HepG2 (cell line): ENCODE results near the gene SLC25A10. TPM values are rescaled to one million over a fixed set of nuclear protein-coding genes. Genes with fewer than 3 reads are reported as not detected.

Experiments used
- AGO2 ChIP-seq: fragments of 200-400 bp; formaldehyde crosslinking; optimal IDR thresholded peaks from 2 replicates; pipeline ENCODE3; 2017; ENCODE audit warnings: mild to moderate bottlenecking, low read depth, low read length, moderate library complexity
- FOXA1 ChIP-seq, 2 experiments: fragments of 450-650 bp in 1 of 2; sonication (generic) in 1 of 2; formaldehyde crosslinking in 1 of 2; IDR thresholded peaks; 2 replicates each; pipeline versions ENCODE4 v1.4.0 to v1.6.1; 2016 to 2020; ENCODE audit warnings: missing genetic modification reagents in 1 of 2
- HMG20A ChIP-seq: IDR thresholded peaks from 2 replicates; pipeline ENCODE4 v1.6.1; 2016; ENCODE audit warnings: borderline replicate concordance
- HMGA1 ChIP-seq: sonication (generic); formaldehyde crosslinking; conservative IDR thresholded peaks from 2 replicates; pipeline ENCODE4 v1.4.0; 2020; ENCODE audit warnings: missing genetic modification reagents
- HNRNPL ChIP-seq: fragments of 200-400 bp; formaldehyde crosslinking; IDR thresholded peaks from 2 replicates; pipeline ENCODE4 v1.6.1; 2017; ENCODE audit warnings: mild to moderate bottlenecking, low read depth, low read length
- ONECUT2 ChIP-seq: sonication (generic); formaldehyde crosslinking; IDR thresholded peaks from 2 replicates; pipeline ENCODE4 v1.4.0; 2020; ENCODE audit warnings: missing genetic modification reagents
- POLR2AphosphoS2 ChIP-seq: IDR thresholded peaks from 2 replicates; pipeline ENCODE4 v1.6.1; 2011; ENCODE audit warnings: low read depth, low read length, improper control_type of control experiment
- SRF ChIP-seq: IDR thresholded peaks from 2 replicates; pipeline ENCODE4 v1.6.1; 2011; ENCODE audit warnings: mild to moderate bottlenecking, low read depth, low read length, moderate library complexity
- TAF15 ChIP-seq: fragments of 200-400 bp; formaldehyde crosslinking; IDR thresholded peaks from one replicate; pipeline ENCODE4 v1.6.1; 2018; ENCODE audit warnings: mild to moderate bottlenecking, low read depth, low read length; ENCODE audit not compliant: poor library complexity, severe bottlenecking
- ZBTB7A ChIP-seq: sonication (generic); formaldehyde crosslinking; IDR thresholded peaks from 2 replicates; pipeline ENCODE4 v1.8.0; 2022; ENCODE audit warnings: mild to moderate bottlenecking, missing genetic modification reagents
- ZNF766 ChIP-seq: sonication (generic); formaldehyde crosslinking; IDR thresholded peaks from 2 replicates; pipeline ENCODE4 v1.5.0; 2020; ENCODE audit warnings: missing genetic modification reagents, borderline replicate concordance
- polyA plus RNA-seq, 8 experiments: library from polyadenylated mRNA; depleted of rRNA in 3 of 8; stranded (reverse) in 7 of 8; unstranded in 1 of 8; fragments of >200 nt; fragmentation: Illumina TruSeq in 4 of 8; extraction: Trizol in 4 of 8; gene quantifications; 2 replicates each; pipeline versions ENCODE4 v1.2.1 to v1.2.3, GENCODE V29; 2011 to 2016; ENCODE audit warnings: low read depth in 4 of 8, missing spikeins in 1 of 8, mixed read lengths in 1 of 8; ENCODE audit not compliant: insufficient read depth in 1 of 8
- total RNA-seq, 5 experiments: library from RNA; depleted of rRNA; stranded (reverse); fragments of >200 nt; fragmentation: Illumina TruSeq; extraction: Trizol; gene quantifications; 2 replicates each; pipeline ENCODE4 v1.2.3, GENCODE V29; 2016; ENCODE audit warnings: low read depth in 1 of 5
- TF ChIP-seq, protein P1 (sequence below): sonication (generic); formaldehyde crosslinking; IDR thresholded peaks from 2 replicates; pipeline ENCODE4 v1.8.1; 2023; ENCODE audit warnings: missing genetic modification reagents, mild to moderate bottlenecking, borderline replicate concordance
- TF ChIP-seq, protein P2 (sequence below): sonication (generic); formaldehyde crosslinking; IDR thresholded peaks from 2 replicates; pipeline ENCODE4 v1.4.0; 2020; ENCODE audit warnings: missing genetic modification reagents, borderline replicate concordance
- TF ChIP-seq, protein P3 (sequence below): sonication (generic); formaldehyde crosslinking; IDR thresholded peaks from 2 replicates; pipeline ENCODE4 v1.5.0; 2020; ENCODE audit warnings: mild to moderate bottlenecking, missing genetic modification reagents, moderate library complexity
- TF ChIP-seq, protein P4 (sequence below): sonication (generic); formaldehyde crosslinking; IDR thresholded peaks from 2 replicates; pipeline ENCODE4 v1.4.0; 2020; ENCODE audit warnings: missing genetic modification reagents, borderline replicate concordance
- TF ChIP-seq, protein P5 (sequence below): sonication (generic); formaldehyde crosslinking; IDR thresholded peaks from 2 replicates; pipeline ENCODE4 v1.4.0; 2020; ENCODE audit warnings: mild to moderate bottlenecking, missing genetic modification reagents, borderline replicate concordance

SLC25A10 gene
- total and polyA plus RNA-seq, 2 of the 13 experiments (the other 11 are each of a cell fraction or from before 2014, with no cell fraction given), result 46.5 to 140 TPM

DNA sequence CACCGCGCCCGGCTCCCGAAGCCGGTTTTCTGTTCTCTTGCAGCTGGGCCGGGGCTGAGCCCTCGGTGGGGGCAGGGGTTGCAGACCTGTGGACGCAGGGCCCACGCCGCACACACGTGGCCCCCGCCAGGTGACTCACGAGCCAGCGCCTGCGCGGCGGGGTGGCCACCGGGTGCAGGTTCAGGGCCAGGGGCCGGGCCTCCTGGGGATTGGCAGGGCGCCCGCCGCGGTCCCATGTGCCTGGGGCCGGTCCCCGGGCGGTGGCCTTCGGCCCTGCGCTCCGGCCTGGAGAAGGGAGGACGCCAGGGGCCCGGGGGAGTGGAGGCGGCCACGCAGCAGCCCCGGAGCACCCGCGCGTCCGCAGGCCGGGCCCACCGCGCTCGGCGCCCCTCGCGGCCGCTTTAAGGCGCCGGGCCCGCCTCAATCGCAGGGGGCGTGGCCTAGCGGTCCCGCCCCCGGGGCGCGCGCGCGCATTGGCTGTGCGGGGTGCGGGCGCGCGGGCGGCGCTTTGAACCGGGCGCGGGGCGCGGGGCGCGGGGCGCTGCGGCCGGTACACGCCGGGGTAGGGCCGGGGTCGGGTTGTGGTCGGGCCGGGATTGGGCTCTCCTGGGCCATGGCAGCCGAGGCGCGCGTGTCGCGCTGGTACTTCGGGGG is at the start of gene SLC25A10 (continued):
- TF ChIP-seq, protein P1, sequence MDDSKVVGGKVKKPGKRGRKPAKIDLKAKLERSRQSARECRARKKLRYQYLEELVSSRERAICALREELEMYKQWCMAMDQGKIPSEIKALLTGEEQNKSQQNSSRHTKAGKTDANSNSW (CRISPR knock-in tag), result peak; percentile 93; the same call in 1 of the 2 replicates
- TF ChIP-seq, protein P2, sequence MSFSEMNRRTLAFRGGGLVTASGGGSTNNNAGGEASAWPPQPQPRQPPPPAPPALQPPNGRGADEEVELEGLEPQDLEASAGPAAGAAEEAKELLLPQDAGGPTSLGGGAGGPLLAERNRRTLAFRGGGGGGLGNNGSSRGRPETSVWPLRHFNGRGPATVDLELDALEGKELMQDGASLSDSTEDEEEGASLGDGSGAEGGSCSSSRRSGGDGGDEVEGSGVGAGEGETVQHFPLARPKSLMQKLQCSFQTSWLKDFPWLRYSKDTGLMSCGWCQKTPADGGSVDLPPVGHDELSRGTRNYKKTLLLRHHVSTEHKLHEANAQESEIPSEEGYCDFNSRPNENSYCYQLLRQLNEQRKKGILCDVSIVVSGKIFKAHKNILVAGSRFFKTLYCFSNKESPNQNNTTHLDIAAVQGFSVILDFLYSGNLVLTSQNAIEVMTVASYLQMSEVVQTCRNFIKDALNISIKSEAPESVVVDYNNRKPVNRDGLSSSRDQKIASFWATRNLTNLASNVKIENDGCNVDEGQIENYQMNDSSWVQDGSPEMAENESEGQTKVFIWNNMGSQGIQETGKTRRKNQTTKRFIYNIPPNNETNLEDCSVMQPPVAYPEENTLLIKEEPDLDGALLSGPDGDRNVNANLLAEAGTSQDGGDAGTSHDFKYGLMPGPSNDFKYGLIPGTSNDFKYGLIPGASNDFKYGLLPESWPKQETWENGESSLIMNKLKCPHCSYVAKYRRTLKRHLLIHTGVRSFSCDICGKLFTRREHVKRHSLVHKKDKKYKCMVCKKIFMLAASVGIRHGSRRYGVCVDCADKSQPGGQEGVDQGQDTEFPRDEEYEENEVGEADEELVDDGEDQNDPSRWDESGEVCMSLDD, result peak; percentile 97
- TF ChIP-seq ZBTB7A (CRISPR knock-in tag) (peak; percentile 98), TAF15 (peak; percentile 91), HMGA1 (CRISPR knock-in tag) (no peak), AGO2 (no peak), FOXA1 (IDR thresholded peaks at IDR 0.05) (no peak), FOXA1 (CRISPR knock-in tag; IDR thresholded peaks at IDR 0.05) (peak; percentile 87), HMG20A (CRISPR knock-in tag) (peak; percentile 82), SRF (no peak), POLR2AphosphoS2 (no peak; the same call in 1 of the 2 replicates), ONECUT2 (peak; percentile 73; the same call in 1 of the 2 replicates), HNRNPL (no peak), ZNF766 (peak; percentile 99)
- TF ChIP-seq, protein P3, sequence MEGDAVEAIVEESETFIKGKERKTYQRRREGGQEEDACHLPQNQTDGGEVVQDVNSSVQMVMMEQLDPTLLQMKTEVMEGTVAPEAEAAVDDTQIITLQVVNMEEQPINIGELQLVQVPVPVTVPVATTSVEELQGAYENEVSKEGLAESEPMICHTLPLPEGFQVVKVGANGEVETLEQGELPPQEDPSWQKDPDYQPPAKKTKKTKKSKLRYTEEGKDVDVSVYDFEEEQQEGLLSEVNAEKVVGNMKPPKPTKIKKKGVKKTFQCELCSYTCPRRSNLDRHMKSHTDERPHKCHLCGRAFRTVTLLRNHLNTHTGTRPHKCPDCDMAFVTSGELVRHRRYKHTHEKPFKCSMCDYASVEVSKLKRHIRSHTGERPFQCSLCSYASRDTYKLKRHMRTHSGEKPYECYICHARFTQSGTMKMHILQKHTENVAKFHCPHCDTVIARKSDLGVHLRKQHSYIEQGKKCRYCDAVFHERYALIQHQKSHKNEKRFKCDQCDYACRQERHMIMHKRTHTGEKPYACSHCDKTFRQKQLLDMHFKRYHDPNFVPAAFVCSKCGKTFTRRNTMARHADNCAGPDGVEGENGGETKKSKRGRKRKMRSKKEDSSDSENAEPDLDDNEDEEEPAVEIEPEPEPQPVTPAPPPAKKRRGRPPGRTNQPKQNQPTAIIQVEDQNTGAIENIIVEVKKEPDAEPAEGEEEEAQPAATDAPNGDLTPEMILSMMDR (CRISPR knock-in tag), result no peak; the same call in 1 of the 2 replicates
- TF ChIP-seq, protein P4, sequence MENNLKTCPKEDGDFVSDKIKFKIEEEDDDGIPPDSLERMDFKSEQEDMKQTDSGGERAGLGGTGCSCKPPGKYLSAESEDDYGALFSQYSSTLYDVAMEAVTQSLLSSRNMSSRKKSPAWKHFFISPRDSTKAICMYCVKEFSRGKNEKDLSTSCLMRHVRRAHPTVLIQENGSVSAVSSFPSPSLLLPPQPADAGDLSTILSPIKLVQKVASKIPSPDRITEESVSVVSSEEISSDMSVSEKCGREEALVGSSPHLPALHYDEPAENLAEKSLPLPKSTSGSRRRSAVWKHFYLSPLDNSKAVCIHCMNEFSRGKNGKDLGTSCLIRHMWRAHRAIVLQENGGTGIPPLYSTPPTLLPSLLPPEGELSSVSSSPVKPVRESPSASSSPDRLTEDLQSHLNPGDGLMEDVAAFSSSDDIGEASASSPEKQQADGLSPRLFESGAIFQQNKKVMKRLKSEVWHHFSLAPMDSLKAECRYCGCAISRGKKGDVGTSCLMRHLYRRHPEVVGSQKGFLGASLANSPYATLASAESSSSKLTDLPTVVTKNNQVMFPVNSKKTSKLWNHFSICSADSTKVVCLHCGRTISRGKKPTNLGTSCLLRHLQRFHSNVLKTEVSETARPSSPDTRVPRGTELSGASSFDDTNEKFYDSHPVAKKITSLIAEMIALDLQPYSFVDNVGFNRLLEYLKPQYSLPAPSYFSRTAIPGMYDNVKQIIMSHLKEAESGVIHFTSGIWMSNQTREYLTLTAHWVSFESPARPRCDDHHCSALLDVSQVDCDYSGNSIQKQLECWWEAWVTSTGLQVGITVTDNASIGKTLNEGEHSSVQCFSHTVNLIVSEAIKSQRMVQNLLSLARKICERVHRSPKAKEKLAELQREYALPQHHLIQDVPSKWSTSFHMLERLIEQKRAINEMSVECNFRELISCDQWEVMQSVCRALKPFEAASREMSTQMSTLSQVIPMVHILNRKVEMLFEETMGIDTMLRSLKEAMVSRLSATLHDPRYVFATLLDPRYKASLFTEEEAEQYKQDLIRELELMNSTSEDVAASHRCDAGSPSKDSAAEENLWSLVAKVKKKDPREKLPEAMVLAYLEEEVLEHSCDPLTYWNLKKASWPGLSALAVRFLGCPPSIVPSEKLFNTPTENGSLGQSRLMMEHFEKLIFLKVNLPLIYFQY, result peak; percentile 98
- TF ChIP-seq, protein P5, sequence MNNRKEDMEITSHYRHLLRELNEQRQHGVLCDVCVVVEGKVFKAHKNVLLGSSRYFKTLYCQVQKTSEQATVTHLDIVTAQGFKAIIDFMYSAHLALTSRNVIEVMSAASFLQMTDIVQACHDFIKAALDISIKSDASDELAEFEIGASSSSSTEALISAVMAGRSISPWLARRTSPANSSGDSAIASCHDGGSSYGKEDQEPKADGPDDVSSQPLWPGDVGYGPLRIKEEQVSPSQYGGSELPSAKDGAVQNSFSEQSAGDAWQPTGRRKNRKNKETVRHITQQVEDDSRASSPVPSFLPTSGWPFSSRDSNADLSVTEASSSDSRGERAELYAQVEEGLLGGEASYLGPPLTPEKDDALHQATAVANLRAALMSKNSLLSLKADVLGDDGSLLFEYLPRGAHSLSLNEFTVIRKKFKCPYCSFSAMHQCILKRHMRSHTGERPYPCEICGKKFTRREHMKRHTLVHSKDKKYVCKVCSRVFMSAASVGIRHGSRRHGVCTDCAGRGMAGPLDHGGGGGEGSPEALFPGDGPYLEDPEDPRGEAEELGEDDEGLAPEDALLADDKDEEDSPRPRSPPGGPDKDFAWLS (CRISPR knock-in tag), result 0 out of 2 replicates have a peak, but pooled peaks have one; percentile 47
